Lower leg skin (tissue), 3 donors: Measurements from ENCODE around the gene ADAMTS10.
"Not testable (repeated sequence)": the region's sequence is repeated elsewhere in the genome, so short reads cannot be mapped to it uniquely, and the experiment has no call there.

Experiments
- POLR2A ChIP-seq, 2 donors: fragments of 450-650 bp; IDR thresholded peaks; one replicate each; pipeline ENCODE4 v1.6.1; 2016 to 2017; ENCODE audit warnings: antibody characterized with exemption in 2 of 2, mild to moderate bottlenecking in 1 of 2, moderate library complexity in 1 of 2
- TF ChIP-seq, protein P1 (sequence below), 3 donors: fragments of 450-650 bp; IDR thresholded peaks; one replicate each; pipeline ENCODE4 v1.5.1; 2016; ENCODE audit warnings: antibody characterized with exemption in 3 of 3, mild to moderate bottlenecking in 3 of 3, moderate library complexity in 2 of 3

DNA sequence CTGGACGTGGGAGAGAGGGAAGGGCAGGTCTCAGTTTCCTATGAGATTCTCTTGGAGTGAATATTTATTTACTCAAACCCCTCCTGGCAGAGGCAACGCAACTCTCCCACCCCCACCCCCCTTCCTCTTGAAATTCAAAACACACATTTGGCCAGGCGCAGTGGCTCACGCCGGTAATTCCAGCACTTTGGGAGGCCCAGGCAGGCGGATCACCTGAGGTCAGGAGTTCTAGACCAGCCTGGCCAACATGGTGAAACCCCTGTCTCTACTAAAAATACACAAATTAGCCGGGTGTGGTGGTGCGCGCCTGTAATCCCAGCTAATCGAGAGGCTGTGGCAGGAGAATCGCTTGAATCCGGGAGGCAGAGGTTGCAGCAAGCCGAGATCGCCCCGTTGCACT is 6.8 kb upstream of the ADAMTS10 start:
- TF ChIP-seq, protein P1, sequence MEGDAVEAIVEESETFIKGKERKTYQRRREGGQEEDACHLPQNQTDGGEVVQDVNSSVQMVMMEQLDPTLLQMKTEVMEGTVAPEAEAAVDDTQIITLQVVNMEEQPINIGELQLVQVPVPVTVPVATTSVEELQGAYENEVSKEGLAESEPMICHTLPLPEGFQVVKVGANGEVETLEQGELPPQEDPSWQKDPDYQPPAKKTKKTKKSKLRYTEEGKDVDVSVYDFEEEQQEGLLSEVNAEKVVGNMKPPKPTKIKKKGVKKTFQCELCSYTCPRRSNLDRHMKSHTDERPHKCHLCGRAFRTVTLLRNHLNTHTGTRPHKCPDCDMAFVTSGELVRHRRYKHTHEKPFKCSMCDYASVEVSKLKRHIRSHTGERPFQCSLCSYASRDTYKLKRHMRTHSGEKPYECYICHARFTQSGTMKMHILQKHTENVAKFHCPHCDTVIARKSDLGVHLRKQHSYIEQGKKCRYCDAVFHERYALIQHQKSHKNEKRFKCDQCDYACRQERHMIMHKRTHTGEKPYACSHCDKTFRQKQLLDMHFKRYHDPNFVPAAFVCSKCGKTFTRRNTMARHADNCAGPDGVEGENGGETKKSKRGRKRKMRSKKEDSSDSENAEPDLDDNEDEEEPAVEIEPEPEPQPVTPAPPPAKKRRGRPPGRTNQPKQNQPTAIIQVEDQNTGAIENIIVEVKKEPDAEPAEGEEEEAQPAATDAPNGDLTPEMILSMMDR (IDR thresholded peaks at IDR 0.05): not testable (repeated sequence)
- not testable (repeated sequence) for TF ChIP-seq POLR2A (IDR thresholded peaks at IDR 0.05)
